Keratinocyte (primary cell): Measurements from ENCODE around the gene ALOXE3. TPM values are rescaled to one million over a fixed set of nuclear protein-coding genes. Genes with fewer than 3 reads are reported as not detected.

Experiments
- DNase-seq: peaks from one replicate; pipeline ENCODE4 v3.0.0-alpha.2; 2011; ENCODE audit warnings: low read depth, missing footprints, low spot score
- FAIRE-seq: peaks from 2 replicates; lab custom pipeline; 2011; peaks lifted over from hg19 to GRCh38; lab: Jason Lieb, UNC
- H2AFZ ChIP-seq: 2 replicates; pipeline ENCODE4 v1.6.0; 2012; ENCODE audit warnings: low read length, control low read depth, inconsistent platforms; ENCODE audit not compliant: control insufficient read depth
- H3K27ac ChIP-seq: 2 replicates; pipeline ENCODE4 v1.5.1; 2011; ENCODE audit warnings: low read length; ENCODE audit not compliant: control insufficient read depth, insufficient read depth
- H3K27me3 ChIP-seq: 3 replicates; pipeline ENCODE4 v1.6.0; 2011; ENCODE audit warnings: low read length; ENCODE audit not compliant: control insufficient read depth, insufficient read depth; ENCODE audit errors: extremely low read depth
- H3K36me3 ChIP-seq, 2 experiments: 2 replicates in 1 of 2; 3 replicates in 1 of 2; pipeline ENCODE4 v1.5.1; 2011; ENCODE audit warnings: low read length in 2 of 2, mild to moderate bottlenecking in 1 of 2; ENCODE audit not compliant: control insufficient read depth in 2 of 2, insufficient read depth in 2 of 2; ENCODE audit errors: extremely low read depth in 1 of 2
- H3K4me1 ChIP-seq: 3 replicates; pipeline ENCODE4 v1.5.1; 2011; ENCODE audit warnings: low read length; ENCODE audit not compliant: control insufficient read depth, insufficient read depth; ENCODE audit errors: extremely low read depth
- H3K4me2 ChIP-seq: 3 replicates; pipeline ENCODE4 v1.6.0; 2011; ENCODE audit warnings: low read depth, low read length; ENCODE audit not compliant: control insufficient read depth, insufficient read depth; ENCODE audit errors: extremely low read depth
- H3K4me3 ChIP-seq, 3 experiments: fragments of 200-600 bp in 1 of 3; sonication (generic) in 1 of 3; 2 replicates in 2 of 3; 3 replicates in 1 of 3; pipeline ENCODE4 v1.5.1; 2011 to 2016; ENCODE audit warnings: low read length in 3 of 3, mild to moderate bottlenecking in 3 of 3, control low read depth in 2 of 3, inconsistent platforms in 1 of 3, low read depth in 1 of 3, mixed read lengths in 1 of 3, mixed run types in 1 of 3, moderate library complexity in 1 of 3; ENCODE audit not compliant: control insufficient read depth in 2 of 3, insufficient read depth in 2 of 3; ENCODE audit errors: extremely low read depth in 1 of 3
- H3K79me2 ChIP-seq: 2 replicates; pipeline ENCODE4 v1.6.0; 2012; ENCODE audit warnings: low read length; ENCODE audit not compliant: control insufficient read depth, insufficient read depth
- H3K9ac ChIP-seq: 3 replicates; pipeline ENCODE4 v1.6.0; 2011; ENCODE audit warnings: low read length; ENCODE audit not compliant: control insufficient read depth, insufficient read depth; ENCODE audit errors: extremely low read depth
- H3K9me1 ChIP-seq: 3 replicates; pipeline ENCODE4 v1.6.0; 2011; ENCODE audit warnings: low read length; ENCODE audit not compliant: control insufficient read depth, insufficient read depth; ENCODE audit errors: extremely low read depth
- H3K9me3 ChIP-seq: 2 replicates; pipeline ENCODE4 v1.5.1; 2012; ENCODE audit warnings: low read depth, low read length; ENCODE audit not compliant: control insufficient read depth
- H4K20me1 ChIP-seq: 3 replicates; pipeline ENCODE4 v1.6.0; 2011; ENCODE audit warnings: low read length; ENCODE audit not compliant: control insufficient read depth, insufficient read depth; ENCODE audit errors: extremely low read depth
- EZH2 ChIP-seq: IDR thresholded peaks from one replicate; pipeline ENCODE4 v1.6.1; 2012; ENCODE audit warnings: inconsistent platforms, mild to moderate bottlenecking, low read length, moderate library complexity
- dilution Hi-C: fragments of 300-500 bp; cut with MboI; formaldehyde crosslinking; loops from one replicate; pipeline ENCODE4 v1.7.0; 2020; ENCODE audit warnings: low sequenced_read_pairs; ENCODE audit not compliant: extremely low pct_ligation_motif_present
- polyA plus RNA-seq, 5 experiments: library from polyadenylated mRNA; depleted of rRNA in 3 of 5; stranded (reverse) in 3 of 5; stranded (forward) in 1 of 5; unstranded in 1 of 5; fragments of >200 nt; gene quantifications; 1 replicate in 1 of 5; 2 replicates in 3 of 5; 3 replicates in 1 of 5; pipeline versions ENCODE4 v1.2.1 to v1.2.3, GENCODE V29; 2011 to 2012; ENCODE audit warnings: missing spikeins in 2 of 5, low read depth in 1 of 5, low replicate concordance in 1 of 5
- TF ChIP-seq, protein P1 (sequence below), 3 experiments: IDR thresholded peaks in 1 of 3; conservative IDR thresholded peaks in 1 of 3; optimal IDR thresholded peaks in 1 of 3; 2 replicates in 2 of 3; 3 replicates in 1 of 3; pipeline versions ENCODE3 to v1.5.1; 2011; ENCODE audit warnings: low read length in 3 of 3, mild to moderate bottlenecking in 3 of 3, moderate library complexity in 2 of 3, control low read depth in 1 of 3, inconsistent platforms in 1 of 3; ENCODE audit not compliant: insufficient read depth in 2 of 3; ENCODE audit errors: extremely low read depth in 1 of 3

ALOXE3 gene
- polyA plus RNA-seq, 1 donor (not counting 4 experiments of a cell fraction or from before 2014, with no cell fraction given), result 2.7 TPM

DNA sequence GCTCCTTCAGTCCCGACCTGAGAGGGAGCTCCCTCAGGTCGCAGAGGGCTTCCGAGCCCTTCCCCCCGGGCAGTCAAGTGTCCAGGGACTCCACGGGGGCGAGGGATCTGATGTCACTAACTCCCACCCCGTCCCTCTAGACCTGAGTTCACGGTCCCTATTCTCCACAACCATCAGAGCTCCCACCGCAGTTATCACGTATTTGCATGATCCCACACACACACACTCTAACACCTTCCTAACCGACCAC lies 37.6 kb upstream of the ALOXE3 start:
- H3K36me3 ChIP-seq, result peaks cover 8 to 29% of the 10 kb centered on the region in 2 experiments
- H3K4me3 ChIP-seq, result peak overlapping the region; percentile 78 to 100 (median 79)
- TF ChIP-seq, protein P1, sequence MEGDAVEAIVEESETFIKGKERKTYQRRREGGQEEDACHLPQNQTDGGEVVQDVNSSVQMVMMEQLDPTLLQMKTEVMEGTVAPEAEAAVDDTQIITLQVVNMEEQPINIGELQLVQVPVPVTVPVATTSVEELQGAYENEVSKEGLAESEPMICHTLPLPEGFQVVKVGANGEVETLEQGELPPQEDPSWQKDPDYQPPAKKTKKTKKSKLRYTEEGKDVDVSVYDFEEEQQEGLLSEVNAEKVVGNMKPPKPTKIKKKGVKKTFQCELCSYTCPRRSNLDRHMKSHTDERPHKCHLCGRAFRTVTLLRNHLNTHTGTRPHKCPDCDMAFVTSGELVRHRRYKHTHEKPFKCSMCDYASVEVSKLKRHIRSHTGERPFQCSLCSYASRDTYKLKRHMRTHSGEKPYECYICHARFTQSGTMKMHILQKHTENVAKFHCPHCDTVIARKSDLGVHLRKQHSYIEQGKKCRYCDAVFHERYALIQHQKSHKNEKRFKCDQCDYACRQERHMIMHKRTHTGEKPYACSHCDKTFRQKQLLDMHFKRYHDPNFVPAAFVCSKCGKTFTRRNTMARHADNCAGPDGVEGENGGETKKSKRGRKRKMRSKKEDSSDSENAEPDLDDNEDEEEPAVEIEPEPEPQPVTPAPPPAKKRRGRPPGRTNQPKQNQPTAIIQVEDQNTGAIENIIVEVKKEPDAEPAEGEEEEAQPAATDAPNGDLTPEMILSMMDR (optimal IDR thresholded peaks at IDR 0.05 in 1 of 3, IDR thresholded peaks at IDR 0.05 in 1 of 3, conservative IDR thresholded peaks at IDR 0.05 in 1 of 3; ENCODE audit: extremely low read depth in 1 of 3, insufficient read depth in 2 of 3, low read length in 3 of 3), result no peak
- TF ChIP-seq EZH2, result no peak
- no peaks in the 10 kb centered on the region for H3K9me3 ChIP-seq
- H3K79me2 ChIP-seq, result peaks cover 41% of the 10 kb centered on the region
- DNase-seq, result no peak
- H3K4me1 ChIP-seq, result peaks cover 39% of the 10 kb centered on the region
- no peak for FAIRE-seq
- peak overlapping the region; percentile 98 for H3K27ac ChIP-seq
- peak overlapping the region; percentile 86 for H3K4me2 ChIP-seq
- H3K9ac ChIP-seq, result peak overlapping the region; percentile 100
- no peak overlapping the region for H2AFZ ChIP-seq
- dilution Hi-C loops, result no loop called here
- peaks cover 3% of the 10 kb centered on the region for H4K20me1 ChIP-seq
- H3K9me1 ChIP-seq, result peaks cover 11% of the 10 kb centered on the region
- no peaks in the 10 kb centered on the region for H3K27me3 ChIP-seq

DNA sequence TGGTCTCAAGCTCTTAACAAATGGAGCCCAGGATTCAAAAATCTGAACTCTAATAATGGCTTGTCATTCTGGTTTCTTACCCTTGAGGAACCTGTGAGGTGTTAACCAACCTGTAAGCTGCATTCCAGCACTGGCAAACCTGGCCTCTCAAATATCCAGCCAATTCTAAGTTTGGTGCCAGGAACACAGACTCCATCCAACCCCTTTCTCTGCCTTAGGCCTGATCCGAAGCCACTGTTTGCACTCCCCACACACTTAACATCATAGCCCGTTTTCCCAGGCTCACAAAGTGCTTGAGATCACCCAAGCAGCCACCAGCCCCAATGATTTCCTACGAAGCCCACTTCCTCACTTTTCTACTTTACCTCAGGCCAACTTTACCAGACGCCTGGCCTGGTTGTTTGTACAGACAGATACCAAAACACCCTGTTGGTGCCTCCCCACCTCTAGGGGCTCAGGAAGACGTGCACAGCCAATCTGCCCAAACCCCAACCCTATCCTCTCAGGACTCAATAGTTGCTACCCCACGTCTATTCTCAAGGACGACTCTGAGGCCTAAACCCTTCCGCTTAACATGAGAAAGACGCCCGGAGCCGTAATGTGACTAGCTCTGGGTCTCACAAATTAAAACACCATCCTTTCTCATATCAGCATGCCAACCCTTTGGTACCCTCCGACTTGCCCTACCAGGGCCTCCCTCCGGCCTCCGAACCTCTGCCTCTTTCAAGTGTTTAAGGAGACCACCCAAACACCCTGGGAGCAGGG lies 37.1 kb upstream of the ALOXE3 start:
- peak; percentile 59 for FAIRE-seq

More for the DNA sequence above, 37.1 kb upstream of the ALOXE3 start:
- Histone ChIP-seq H3K4me1 (peaks cover 42% of the 10 kb centered on the region), H3K27ac (peak overlapping the region; percentile 98), H3K79me2 (peaks cover 46% of the 10 kb centered on the region), H3K9ac (peak overlapping the region; percentile 100), H3K4me2 (peak overlapping the region; percentile 86), H3K9me1 (peaks cover 11% of the 10 kb centered on the region), H3K9me3 (no peaks in the 10 kb centered on the region), H3K4me3 (peak overlapping the region; percentile 78 to 100 (median 79)), H2AFZ (no peak overlapping the region), H4K20me1 (peaks cover 6% of the 10 kb centered on the region), H3K36me3 (peaks cover 7 to 30% of the 10 kb centered on the region in 2 experiments), H3K27me3 (no peaks in the 10 kb centered on the region)
- TF ChIP-seq, protein P1 (optimal IDR thresholded peaks at IDR 0.05 in 1 of 3, IDR thresholded peaks at IDR 0.05 in 1 of 3, conservative IDR thresholded peaks at IDR 0.05 in 1 of 3; ENCODE audit: extremely low read depth in 1 of 3, insufficient read depth in 2 of 3, low read length in 3 of 3), result no peak
- TF ChIP-seq EZH2, result no peak
- no peak for DNase-seq
- dilution Hi-C loops, result no loop called here
